Neural cell (in vitro differentiated cells): Measurements from ENCODE around the gene SUPT20HL2. TPM values are rescaled to one million over a fixed set of nuclear protein-coding genes. Genes with fewer than 3 reads are reported as not detected.

Source experiments
- H2AFZ ChIP-seq: fragments of 200-600, 300-800 bp; sonication (generic), shearing (Covaris generic); 2 replicates; pipeline ENCODE4 v1.6.0; 2014; ENCODE audit warnings: low read depth, mild to moderate bottlenecking, antibody characterized with exemption, low read length, moderate library complexity
- H3F3A ChIP-seq: fragments of 200-600 bp; shearing (Covaris generic); 2 replicates; pipeline ENCODE4 v1.6.1; 2016; ENCODE audit warnings: mild to moderate bottlenecking, moderate library complexity, mixed read lengths, antibody characterized with exemption, low read length; ENCODE audit not compliant: insufficient read depth, poor library complexity, severe bottlenecking
- H3K27ac ChIP-seq: fragments of 200-600, 300-800 bp; sonication (generic), shearing (Covaris generic); 2 replicates; pipeline ENCODE4 v1.5.1; 2014; ENCODE audit warnings: mild to moderate bottlenecking, low read length, moderate library complexity
- H3K27me3 ChIP-seq: fragments of 300-800, 200-600 bp; sonication (generic), shearing (Covaris generic); 2 replicates; pipeline ENCODE4 v1.6.0; 2014; ENCODE audit warnings: mild to moderate bottlenecking, low read depth, low read length, moderate library complexity; ENCODE audit not compliant: insufficient read depth
- H3K36me3 ChIP-seq: fragments of 300-800, 200-600 bp; sonication (generic), shearing (Covaris generic); 2 replicates; pipeline ENCODE4 v1.5.1; 2014; ENCODE audit warnings: mild to moderate bottlenecking, antibody characterized with exemption, low read length, moderate library complexity; ENCODE audit not compliant: insufficient read depth
- H3K4me2 ChIP-seq: fragments of 300-800, 200-600 bp; sonication (generic), shearing (Covaris generic); 2 replicates; pipeline ENCODE4 v1.6.0; 2014; ENCODE audit warnings: mild to moderate bottlenecking, low read length
- H3K4me3 ChIP-seq: fragments of 300-800, 200-600 bp; sonication (generic), shearing (Covaris generic); 2 replicates; pipeline ENCODE4 v1.5.1; 2014; ENCODE audit warnings: mild to moderate bottlenecking, low read length, moderate library complexity
- H3K79me2 ChIP-seq: fragments of 200-600 bp; shearing (Covaris generic); replicated peaks from 2 replicates; pipeline ENCODE4 v1.6.0; 2014; ENCODE audit warnings: mild to moderate bottlenecking, low read length, moderate library complexity; ENCODE audit not compliant: insufficient read depth
- H3K9ac ChIP-seq: fragments of 300-800, 200-600 bp; sonication (generic), shearing (Covaris generic); 2 replicates; pipeline ENCODE4 v1.6.1; 2016; ENCODE audit warnings: mild to moderate bottlenecking, low read length, mixed read lengths
- H3K9me2 ChIP-seq: fragments of 200-600 bp; shearing (Covaris generic); 2 replicates; pipeline ENCODE4 v1.6.1; 2016; ENCODE audit warnings: mild to moderate bottlenecking, low read length, mixed read lengths; ENCODE audit not compliant: insufficient read depth
- H3K9me3 ChIP-seq: fragments of 200-600, 300-800 bp; sonication (generic), shearing (Covaris generic); 2 replicates; pipeline ENCODE4 v1.6.1; 2016; ENCODE audit warnings: mild to moderate bottlenecking, mixed run types, low read length, moderate library complexity, mixed read lengths
- H4K20me1 ChIP-seq: fragments of 200-600 bp; shearing (Covaris generic); 2 replicates; pipeline ENCODE4 v1.6.1; 2016; ENCODE audit warnings: mild to moderate bottlenecking, mixed run types; ENCODE audit not compliant: insufficient read depth
- EP300 ChIP-seq: fragments of 450-650 bp; conservative IDR thresholded peaks from 2 replicates; pipeline ENCODE4 v1.6.1; 2014; ENCODE audit warnings: antibody characterized with exemption, mild to moderate bottlenecking, moderate library complexity; ENCODE audit not compliant: poor library complexity, severe bottlenecking
- EZH2 ChIP-seq: fragments of 200-600, 300-800 bp; shearing (Covaris generic), sonication (generic); IDR thresholded peaks from 2 replicates; pipeline ENCODE4 v1.6.1; 2014; ENCODE audit warnings: antibody characterized with exemption, low read length, borderline replicate concordance, mild to moderate bottlenecking; ENCODE audit not compliant: insufficient read depth, poor library complexity, severe bottlenecking
- MXI1 ChIP-seq: fragments of 450-650 bp; conservative IDR thresholded peaks from 2 replicates; pipeline ENCODE4 v1.6.1; 2014; ENCODE audit warnings: antibody characterized with exemption, mild to moderate bottlenecking; ENCODE audit not compliant: poor library complexity, severe bottlenecking
- POLR2AphosphoS5 ChIP-seq: IDR thresholded peaks from 2 replicates; pipeline ENCODE4 v1.6.1; 2012
- RAD21 ChIP-seq: fragments of 450-650 bp; conservative IDR thresholded peaks from 2 replicates; pipeline ENCODE4 v1.6.1; 2014; ENCODE audit warnings: antibody characterized with exemption, mild to moderate bottlenecking, moderate library complexity
- SMC3 ChIP-seq: fragments of 450-650 bp; conservative IDR thresholded peaks from 2 replicates; pipeline ENCODE4 v1.6.1; 2014; ENCODE audit warnings: antibody characterized with exemption, mild to moderate bottlenecking, moderate library complexity; ENCODE audit not compliant: poor library complexity
- TAF1 ChIP-seq: IDR thresholded peaks from 2 replicates; pipeline ENCODE4 v1.6.1; 2012; ENCODE audit warnings: low read depth
- polyA plus RNA-seq: library from polyadenylated mRNA; depleted of rRNA; stranded (reverse); fragments of >200 nt; gene quantifications from 2 replicates; pipeline ENCODE4 v1.2.3, GENCODE V29; 2014
- TF ChIP-seq, protein P1 (sequence below): fragments of 450-650 bp; IDR thresholded peaks from 2 replicates; pipeline ENCODE4 v1.5.1; 2014; ENCODE audit warnings: antibody characterized with exemption, mild to moderate bottlenecking, moderate library complexity; ENCODE audit not compliant: poor library complexity, severe bottlenecking
- TF ChIP-seq, protein P2 (sequence below): IDR thresholded peaks from 2 replicates; pipeline ENCODE4 v1.6.1; 2012; ENCODE audit warnings: borderline replicate concordance

SUPT20HL2 gene
- polyA plus RNA-seq, 1 donor from 2014 or later: not detected

DNA sequence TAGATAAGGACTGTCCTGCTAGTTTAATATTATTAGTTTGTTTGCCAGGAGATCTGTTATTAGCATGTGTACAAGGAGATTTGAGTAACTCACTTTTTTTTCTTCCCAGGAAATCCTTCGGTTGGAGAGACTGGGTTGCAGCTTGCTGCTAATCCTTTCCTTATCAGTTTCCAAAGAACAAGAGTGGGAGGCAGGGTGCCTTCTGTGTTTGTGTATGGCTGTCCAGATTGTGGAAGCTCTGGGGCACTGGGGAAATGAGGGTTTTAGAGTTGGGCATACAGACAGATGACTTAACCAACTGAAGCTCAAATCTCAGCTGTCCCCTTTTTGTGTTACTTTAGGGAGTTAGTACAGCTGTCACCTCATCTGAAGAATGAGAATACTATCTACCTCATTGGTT is 34.0 kb upstream of the SUPT20HL2 start:
- Histone ChIP-seq H3F3A (no peaks in the 10 kb centered on the region), H3K9ac (no peak overlapping the region), H3K27ac (no peak overlapping the region), H3K9me2 (no peaks in the 10 kb centered on the region), H3K36me3 (no peaks in the 10 kb centered on the region), H3K4me2 (no peak overlapping the region), H3K27me3 (no peaks in the 10 kb centered on the region), H3K4me3 (no peak overlapping the region), H3K9me3 (no peaks in the 10 kb centered on the region), H3K79me2 (no peaks in the 10 kb centered on the region), H2AFZ (no peak overlapping the region), H4K20me1 (no peaks in the 10 kb centered on the region)
- no peak for TF ChIP-seq SMC3

DNA sequence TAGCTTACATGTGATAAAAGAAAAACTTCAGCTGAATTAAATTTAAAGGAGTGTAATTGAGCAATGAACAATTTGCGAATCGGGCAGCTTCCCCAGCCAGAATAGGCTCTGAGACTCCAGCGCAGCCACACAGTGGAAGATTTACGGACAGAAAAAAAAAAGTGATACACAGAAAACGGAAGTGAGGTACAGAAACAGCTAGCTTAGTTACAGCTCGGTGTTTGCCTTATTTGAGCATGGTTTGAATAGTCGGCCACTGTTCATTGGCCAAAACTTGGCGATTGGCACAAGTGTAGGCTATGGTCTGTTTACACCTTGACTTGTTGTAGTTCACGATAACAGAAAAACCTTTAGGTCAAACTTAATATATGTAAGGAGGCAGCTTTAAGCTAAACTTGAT is 29.9 kb upstream of the SUPT20HL2 start:
- H2AFZ ChIP-seq: no peak overlapping the region
- no peaks in the 10 kb centered on the region for H3K79me2 ChIP-seq
- H3K27ac ChIP-seq: no peak overlapping the region
- no peaks in the 10 kb centered on the region for H3F3A ChIP-seq
- H3K27me3 ChIP-seq: no peaks in the 10 kb centered on the region
- no peaks in the 10 kb centered on the region for H4K20me1 ChIP-seq
- H3K9me2 ChIP-seq: no peaks in the 10 kb centered on the region
- TF ChIP-seq SMC3 (no peak), RAD21 (no peak), POLR2AphosphoS5 (no peak), TAF1 (no peak), MXI1 (no peak), EP300 (no peak), EZH2 (no peak)
- TF ChIP-seq, protein P1, sequence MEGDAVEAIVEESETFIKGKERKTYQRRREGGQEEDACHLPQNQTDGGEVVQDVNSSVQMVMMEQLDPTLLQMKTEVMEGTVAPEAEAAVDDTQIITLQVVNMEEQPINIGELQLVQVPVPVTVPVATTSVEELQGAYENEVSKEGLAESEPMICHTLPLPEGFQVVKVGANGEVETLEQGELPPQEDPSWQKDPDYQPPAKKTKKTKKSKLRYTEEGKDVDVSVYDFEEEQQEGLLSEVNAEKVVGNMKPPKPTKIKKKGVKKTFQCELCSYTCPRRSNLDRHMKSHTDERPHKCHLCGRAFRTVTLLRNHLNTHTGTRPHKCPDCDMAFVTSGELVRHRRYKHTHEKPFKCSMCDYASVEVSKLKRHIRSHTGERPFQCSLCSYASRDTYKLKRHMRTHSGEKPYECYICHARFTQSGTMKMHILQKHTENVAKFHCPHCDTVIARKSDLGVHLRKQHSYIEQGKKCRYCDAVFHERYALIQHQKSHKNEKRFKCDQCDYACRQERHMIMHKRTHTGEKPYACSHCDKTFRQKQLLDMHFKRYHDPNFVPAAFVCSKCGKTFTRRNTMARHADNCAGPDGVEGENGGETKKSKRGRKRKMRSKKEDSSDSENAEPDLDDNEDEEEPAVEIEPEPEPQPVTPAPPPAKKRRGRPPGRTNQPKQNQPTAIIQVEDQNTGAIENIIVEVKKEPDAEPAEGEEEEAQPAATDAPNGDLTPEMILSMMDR: no peak
- TF ChIP-seq, protein P2, sequence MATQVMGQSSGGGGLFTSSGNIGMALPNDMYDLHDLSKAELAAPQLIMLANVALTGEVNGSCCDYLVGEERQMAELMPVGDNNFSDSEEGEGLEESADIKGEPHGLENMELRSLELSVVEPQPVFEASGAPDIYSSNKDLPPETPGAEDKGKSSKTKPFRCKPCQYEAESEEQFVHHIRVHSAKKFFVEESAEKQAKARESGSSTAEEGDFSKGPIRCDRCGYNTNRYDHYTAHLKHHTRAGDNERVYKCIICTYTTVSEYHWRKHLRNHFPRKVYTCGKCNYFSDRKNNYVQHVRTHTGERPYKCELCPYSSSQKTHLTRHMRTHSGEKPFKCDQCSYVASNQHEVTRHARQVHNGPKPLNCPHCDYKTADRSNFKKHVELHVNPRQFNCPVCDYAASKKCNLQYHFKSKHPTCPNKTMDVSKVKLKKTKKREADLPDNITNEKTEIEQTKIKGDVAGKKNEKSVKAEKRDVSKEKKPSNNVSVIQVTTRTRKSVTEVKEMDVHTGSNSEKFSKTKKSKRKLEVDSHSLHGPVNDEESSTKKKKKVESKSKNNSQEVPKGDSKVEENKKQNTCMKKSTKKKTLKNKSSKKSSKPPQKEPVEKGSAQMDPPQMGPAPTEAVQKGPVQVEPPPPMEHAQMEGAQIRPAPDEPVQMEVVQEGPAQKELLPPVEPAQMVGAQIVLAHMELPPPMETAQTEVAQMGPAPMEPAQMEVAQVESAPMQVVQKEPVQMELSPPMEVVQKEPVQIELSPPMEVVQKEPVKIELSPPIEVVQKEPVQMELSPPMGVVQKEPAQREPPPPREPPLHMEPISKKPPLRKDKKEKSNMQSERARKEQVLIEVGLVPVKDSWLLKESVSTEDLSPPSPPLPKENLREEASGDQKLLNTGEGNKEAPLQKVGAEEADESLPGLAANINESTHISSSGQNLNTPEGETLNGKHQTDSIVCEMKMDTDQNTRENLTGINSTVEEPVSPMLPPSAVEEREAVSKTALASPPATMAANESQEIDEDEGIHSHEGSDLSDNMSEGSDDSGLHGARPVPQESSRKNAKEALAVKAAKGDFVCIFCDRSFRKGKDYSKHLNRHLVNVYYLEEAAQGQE: no peak
- no peaks in the 10 kb centered on the region for H3K36me3 ChIP-seq
- no peak overlapping the region for H3K4me3 ChIP-seq
- H3K4me2 ChIP-seq: no peak overlapping the region
- H3K9ac ChIP-seq: no peak overlapping the region
- H3K9me3 ChIP-seq: no peaks in the 10 kb centered on the region

DNA sequence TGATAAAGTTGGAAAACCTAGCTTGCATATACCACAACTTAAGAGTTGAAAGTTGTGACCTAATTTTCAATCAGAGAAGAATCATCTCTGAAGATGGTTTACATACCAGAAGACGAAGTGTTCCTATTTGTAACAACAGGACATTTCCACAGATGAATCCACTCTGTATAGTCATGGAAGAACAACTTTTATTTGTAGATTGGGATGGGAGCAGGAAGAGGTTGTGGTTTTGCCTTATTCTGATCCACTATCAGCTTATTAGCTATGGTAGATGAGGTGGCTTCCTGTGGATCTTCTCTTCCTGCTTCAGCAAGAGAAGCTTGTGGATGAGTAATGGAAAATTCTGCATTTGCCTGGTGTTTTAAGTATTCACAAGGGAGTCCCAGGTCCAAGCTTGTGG is 27.9 kb upstream of the SUPT20HL2 start:
- H3K36me3 ChIP-seq: no peaks in the 10 kb centered on the region
- H2AFZ ChIP-seq: no peak overlapping the region
- H4K20me1 ChIP-seq: no peaks in the 10 kb centered on the region
- H3F3A ChIP-seq: no peaks in the 10 kb centered on the region
- H3K79me2 ChIP-seq: no peaks in the 10 kb centered on the region
- no peak overlapping the region for H3K4me3 ChIP-seq
- no peaks in the 10 kb centered on the region for H3K9me2 ChIP-seq
- no peak overlapping the region for H3K27ac ChIP-seq
- H3K9me3 ChIP-seq: no peaks in the 10 kb centered on the region
- H3K9ac ChIP-seq: no peak overlapping the region
- TF ChIP-seq, protein P2: no peak
- TF ChIP-seq SMC3 (no peak), MXI1 (no peak), EZH2 (no peak), POLR2AphosphoS5 (no peak), TAF1 (no peak), RAD21 (no peak), EP300 (no peak)
- TF ChIP-seq, protein P1: no peak
- no peaks in the 10 kb centered on the region for H3K27me3 ChIP-seq
- H3K4me2 ChIP-seq: no peak overlapping the region
